ENCODE data around the gene PRICKLE1. TPM values are rescaled to one million over a fixed set of nuclear protein-coding genes. Genes with fewer than 3 reads are reported as not detected.

Gene PRICKLE1
- total RNA-seq, 2 experiments from 2014 or later = 0.19 TPM; not detected in 1

- TF ChIP-seq EZH2phosphoT487 (IDR thresholded peaks at IDR 0.05; ENCODE audit: borderline replicate concordance, low read depth, low read length) = no peak
- TF ChIP-seq, protein P1, sequence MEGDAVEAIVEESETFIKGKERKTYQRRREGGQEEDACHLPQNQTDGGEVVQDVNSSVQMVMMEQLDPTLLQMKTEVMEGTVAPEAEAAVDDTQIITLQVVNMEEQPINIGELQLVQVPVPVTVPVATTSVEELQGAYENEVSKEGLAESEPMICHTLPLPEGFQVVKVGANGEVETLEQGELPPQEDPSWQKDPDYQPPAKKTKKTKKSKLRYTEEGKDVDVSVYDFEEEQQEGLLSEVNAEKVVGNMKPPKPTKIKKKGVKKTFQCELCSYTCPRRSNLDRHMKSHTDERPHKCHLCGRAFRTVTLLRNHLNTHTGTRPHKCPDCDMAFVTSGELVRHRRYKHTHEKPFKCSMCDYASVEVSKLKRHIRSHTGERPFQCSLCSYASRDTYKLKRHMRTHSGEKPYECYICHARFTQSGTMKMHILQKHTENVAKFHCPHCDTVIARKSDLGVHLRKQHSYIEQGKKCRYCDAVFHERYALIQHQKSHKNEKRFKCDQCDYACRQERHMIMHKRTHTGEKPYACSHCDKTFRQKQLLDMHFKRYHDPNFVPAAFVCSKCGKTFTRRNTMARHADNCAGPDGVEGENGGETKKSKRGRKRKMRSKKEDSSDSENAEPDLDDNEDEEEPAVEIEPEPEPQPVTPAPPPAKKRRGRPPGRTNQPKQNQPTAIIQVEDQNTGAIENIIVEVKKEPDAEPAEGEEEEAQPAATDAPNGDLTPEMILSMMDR (conservative IDR thresholded peaks at IDR 0.05; ENCODE audit: low read length) = no peak
- intact Hi-C loops (cut with micrococcal nuclease; ENCODE audit: unreplicated experiment) = no loop called here
- DNase-seq (ENCODE audit: low spot score) = no peak
- ChIA-PET POLR2A (interaction anchor here (0.5 to 0.9 kb wide), 5 partner anchors 28 to 681 kb away, joined by 3 to 6 read pairs (median 4); no protein-coding TSS in a partner anchor), CTCF (ENCODE audit: unreplicated experiment) (interaction anchor here (0.5 to 1.4 kb wide), 2 partner anchors 14 to 81 kb away, joined by 3 read pairs; no protein-coding TSS in a partner anchor)
- Histone ChIP-seq H3K4me1 (ENCODE audit: insufficient read depth, low read length, poor library complexity, severe bottlenecking) (peaks cover 19% of the 10 kb centered on the region), H3K36me3 (ENCODE audit: insufficient read depth, low read length) (no peaks in the 10 kb centered on the region), H3K4me3 (ENCODE audit: low read depth, low read length, poor library complexity, severe bottlenecking) (no peak overlapping the region), H2AFZ (ENCODE audit: low read length) (no peak overlapping the region), H4K20me1 (ENCODE audit: insufficient read depth, low read length) (no peaks in the 10 kb centered on the region; the same call in 1 of the 2 replicates), H3K79me2 (ENCODE audit: insufficient read depth, low read depth, low read length) (no peaks in the 10 kb centered on the region), H3K4me2 (ENCODE audit: low read length) (no peak overlapping the region), H3K9me3 (ENCODE audit: low read length) (no peaks in the 10 kb centered on the region), H3K9me2 (ENCODE audit: insufficient read depth, low read length) (no peaks in the 10 kb centered on the region), H3K27ac (ENCODE audit: low read depth, low read length, poor library complexity, severe bottlenecking) (no peak overlapping the region)
- BruUV-seq (replicated peaks) = no TSS peak
Observed at GRCh38 chr12:42484996-42485395, 104.5 kb downstream of the PRICKLE1 start.

- Histone ChIP-seq H3K36me3 (ENCODE audit: insufficient read depth, low read length) (no peaks in the 10 kb centered on the region), H3K4me1 (ENCODE audit: insufficient read depth, low read length, poor library complexity, severe bottlenecking) (peaks cover 19% of the 10 kb centered on the region), H3K4me3 (ENCODE audit: low read depth, low read length, poor library complexity, severe bottlenecking) (peak overlapping the region; percentile 65), H4K20me1 (ENCODE audit: insufficient read depth, low read length) (no peaks in the 10 kb centered on the region; the same call in 1 of the 2 replicates), H3K4me2 (ENCODE audit: low read length) (peak overlapping the region; percentile 91), H3K79me2 (ENCODE audit: insufficient read depth, low read depth, low read length) (no peaks in the 10 kb centered on the region), H3K9me3 (ENCODE audit: low read length) (no peaks in the 10 kb centered on the region), H2AFZ (ENCODE audit: low read length) (peak overlapping the region; percentile 76; the same call in 1 of the 2 replicates), H3K9me2 (ENCODE audit: insufficient read depth, low read length) (no peaks in the 10 kb centered on the region), H3K27ac (ENCODE audit: low read depth, low read length, poor library complexity, severe bottlenecking) (no peak overlapping the region)
- POLR2A ChIA-PET = interaction anchor here (0.6 to 1.5 kb wide), 2 partner anchors 15 to 30 kb away, joined by 3 to 5 read pairs; no protein-coding TSS in a partner anchor
- intact Hi-C loops (cut with micrococcal nuclease; ENCODE audit: unreplicated experiment) = loop anchor here (1.0 kb wide), 1 partner anchor 86 kb away; no protein-coding TSS in a partner anchor
- DNase-seq (ENCODE audit: low spot score) = no peak
- BruUV-seq (replicated peaks) = no TSS peak
- CTCF ChIA-PET (ENCODE audit: unreplicated experiment) = no interaction called here
- TF ChIP-seq, protein P1 (conservative IDR thresholded peaks at IDR 0.05; ENCODE audit: low read length) = no peak
- no peak for TF ChIP-seq EZH2phosphoT487 (IDR thresholded peaks at IDR 0.05; ENCODE audit: borderline replicate concordance, low read depth, low read length)
Observed at GRCh38 chr12:42483521-42483790, 106.1 kb downstream of the PRICKLE1 start.

- no peaks in the 10 kb centered on the region for H3K9me2 ChIP-seq (ENCODE audit: insufficient read depth, low read length)
- peak overlapping the region; percentile 91 for H3K4me2 ChIP-seq (ENCODE audit: low read length)
- peaks cover 19% of the 10 kb centered on the region for H3K4me1 ChIP-seq (ENCODE audit: insufficient read depth, low read length, poor library complexity, severe bottlenecking)
- no peaks in the 10 kb centered on the region for H3K36me3 ChIP-seq (ENCODE audit: insufficient read depth, low read length)
- peak; percentile 73 for DNase-seq (ENCODE audit: low spot score)
- no TSS peak for BruUV-seq (replicated peaks)
- no peaks in the 10 kb centered on the region for H3K79me2 ChIP-seq (ENCODE audit: insufficient read depth, low read depth, low read length)
- intact Hi-C loops (cut with micrococcal nuclease; ENCODE audit: unreplicated experiment) = loop anchor here (1.0 kb wide), 1 partner anchor 86 kb away; no protein-coding TSS in a partner anchor
- H3K4me3 ChIP-seq (ENCODE audit: low read depth, low read length, poor library complexity, severe bottlenecking) = peak overlapping the region; percentile 65
- H2AFZ ChIP-seq (ENCODE audit: low read length) = peak overlapping the region; percentile 76
- ChIA-PET CTCF (ENCODE audit: unreplicated experiment) (no interaction called here), POLR2A (interaction anchor here (0.6 to 1.5 kb wide), 2 partner anchors 15 to 29 kb away, joined by 3 to 5 read pairs; no protein-coding TSS in a partner anchor)
- no peak overlapping the region for H3K27ac ChIP-seq (ENCODE audit: low read depth, low read length, poor library complexity, severe bottlenecking)
- no peak for TF ChIP-seq EZH2phosphoT487 (IDR thresholded peaks at IDR 0.05; ENCODE audit: borderline replicate concordance, low read depth, low read length)
- TF ChIP-seq, protein P1 (conservative IDR thresholded peaks at IDR 0.05; ENCODE audit: low read length) = peak; percentile 88
- no peaks in the 10 kb centered on the region for H3K9me3 ChIP-seq (ENCODE audit: low read length)
- no peaks in the 10 kb centered on the region for H4K20me1 ChIP-seq (ENCODE audit: insufficient read depth, low read length)
Observed at GRCh38 chr12:42482748-42483520, 106.6 kb downstream of the PRICKLE1 start.
